Retina (tissue), 1 donor: ENCODE measurements around the gene ZAP70.

Experiments
- DNase-seq: peaks from one replicate; pipeline ENCODE4 v3.0.0-alpha.2; 2016

The ZAP70 gene

DNA sequence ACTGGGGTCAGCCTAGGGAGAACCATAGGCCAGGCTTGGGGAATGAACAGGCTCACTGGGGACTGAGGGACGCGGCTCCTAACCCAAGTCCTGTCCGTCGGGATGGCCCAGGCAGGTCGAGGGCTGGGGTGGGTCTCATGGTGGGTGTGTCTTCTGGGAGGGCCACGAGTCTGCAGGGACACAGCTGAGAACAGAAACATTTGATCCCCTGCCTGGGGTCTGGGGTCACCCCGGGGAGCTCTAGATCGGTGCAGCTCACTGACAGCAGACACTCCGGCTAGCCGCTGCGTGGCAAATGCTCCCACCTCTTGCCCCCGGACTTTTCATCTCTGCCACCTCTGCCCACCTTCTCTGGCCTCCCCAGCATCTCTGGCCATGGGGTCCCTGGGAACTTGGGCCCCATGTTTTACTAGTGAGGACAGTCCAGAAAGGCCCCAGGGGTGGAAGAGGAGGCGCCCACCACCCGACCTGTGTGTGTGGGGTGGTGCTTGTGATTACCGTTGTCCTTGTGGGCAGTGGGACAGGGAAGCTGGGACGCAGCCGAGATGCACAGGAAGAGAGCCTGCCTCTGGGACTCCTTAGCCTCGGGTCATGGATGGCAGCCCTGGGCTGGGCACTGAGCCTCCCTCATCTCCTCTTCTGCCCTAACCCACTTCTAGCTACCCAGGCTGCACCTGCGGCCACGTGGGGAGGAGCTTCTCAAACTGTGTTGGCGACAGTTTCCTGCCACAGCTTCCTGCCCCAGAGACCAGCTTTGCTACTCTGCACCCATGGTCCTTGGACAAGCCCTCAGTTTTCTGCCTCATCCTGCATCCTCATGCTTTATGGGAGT, 4.9 kb downstream of the ZAP70 start:
- no peak for DNase-seq

- DNase-seq = no peak
These were observed 5.6 kb downstream of the ZAP70 start for GRCh38 chr2:97718942-97719341.

DNA sequence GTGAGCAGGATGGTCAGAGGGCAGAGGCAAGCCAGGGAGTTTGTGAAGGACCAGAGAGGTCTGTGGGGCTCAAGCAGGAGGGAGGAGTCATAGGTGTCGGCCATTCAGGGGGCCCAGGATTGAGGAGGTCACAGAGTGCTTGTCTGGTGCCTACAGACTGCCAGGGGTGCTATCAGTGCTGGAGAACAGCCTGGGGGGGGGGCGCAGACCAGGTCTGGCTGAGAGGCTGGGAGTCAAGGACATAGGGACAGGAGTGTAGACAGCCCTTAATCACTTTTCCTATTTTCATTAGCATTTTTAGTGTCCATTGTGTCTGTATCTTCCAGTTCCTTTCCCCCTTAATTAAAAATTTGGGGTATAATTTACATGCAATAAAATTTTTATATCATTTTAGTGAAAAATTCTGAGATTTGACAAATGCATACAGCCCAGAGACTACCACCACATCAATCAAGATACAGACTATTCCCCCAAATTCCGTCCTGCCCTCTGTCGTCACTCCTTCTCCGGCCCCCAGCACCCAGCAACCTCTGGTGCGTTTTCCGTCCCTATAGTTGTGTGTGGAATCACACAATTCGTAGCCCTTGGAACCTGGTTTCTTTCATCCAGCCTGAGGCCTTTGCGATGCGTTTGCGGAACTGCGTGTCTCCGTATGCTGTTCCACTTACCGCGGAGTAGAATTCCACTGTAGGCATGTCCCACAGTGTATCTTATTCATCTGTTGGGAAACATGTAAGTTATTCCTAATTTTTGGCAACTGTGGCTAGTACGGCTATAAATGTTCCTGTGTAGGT, 6.2 kb downstream of the ZAP70 start:
- DNase-seq = no peak

GRCh38 chr2:97720746-97721145, 7.4 kb downstream of the ZAP70 start:
- DNase-seq = no peak

DNA sequence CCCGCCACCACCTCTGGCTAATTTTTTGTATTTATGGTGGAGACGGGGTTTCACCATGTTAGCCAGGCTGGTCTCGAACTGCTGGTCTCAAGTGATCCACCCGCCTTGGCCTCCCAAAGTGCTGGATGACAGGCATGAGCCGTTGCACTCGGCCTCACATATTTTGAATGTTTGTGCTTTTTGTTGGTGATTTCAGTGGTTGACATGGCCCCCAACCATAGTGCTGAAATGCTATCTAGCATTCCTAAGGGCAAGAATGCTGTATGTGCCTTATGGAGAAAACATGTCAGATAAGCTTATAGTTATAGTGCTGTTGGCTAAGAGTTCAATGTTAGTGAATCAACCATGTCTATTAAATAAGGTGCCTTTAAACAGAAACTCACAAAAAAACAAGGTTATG, 8.9 kb downstream of the ZAP70 start:
- no peak for DNase-seq

GRCh38 chr2:97723156-97724072, 10.0 kb downstream of the ZAP70 start:
- no peak for DNase-seq

DNA sequence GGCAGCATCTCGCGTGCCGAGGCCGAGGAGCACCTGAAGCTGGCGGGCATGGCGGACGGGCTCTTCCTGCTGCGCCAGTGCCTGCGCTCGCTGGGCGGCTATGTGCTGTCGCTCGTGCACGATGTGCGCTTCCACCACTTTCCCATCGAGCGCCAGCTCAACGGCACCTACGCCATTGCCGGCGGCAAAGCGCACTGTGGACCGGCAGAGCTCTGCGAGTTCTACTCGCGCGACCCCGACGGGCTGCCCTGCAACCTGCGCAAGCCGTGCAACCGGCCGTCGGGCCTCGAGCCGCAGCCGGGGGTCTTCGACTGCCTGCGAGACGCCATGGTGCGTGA, 10.7 kb downstream of the ZAP70 start:
- no peak for DNase-seq

DNA sequence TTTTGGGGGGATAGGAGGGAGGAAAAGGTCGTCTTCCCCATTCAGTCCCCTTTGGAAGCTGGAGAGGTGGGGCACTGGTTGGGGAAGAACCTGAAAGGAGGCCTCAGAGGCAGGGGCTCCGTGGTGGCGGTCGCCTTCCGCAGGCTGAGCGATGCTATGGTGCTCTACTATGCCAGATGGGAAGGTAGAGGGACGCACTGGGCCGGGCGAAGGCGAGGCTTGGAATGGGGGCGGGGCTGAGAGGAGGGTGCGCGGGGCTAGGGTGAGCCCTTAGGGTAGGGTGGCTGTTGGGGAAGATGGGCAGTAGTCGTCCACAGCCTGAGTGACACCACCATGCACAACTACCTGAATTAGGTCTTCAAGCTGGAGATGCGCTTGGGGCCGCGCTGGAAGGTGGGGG, 11.1 kb downstream of the ZAP70 start:
- DNase-seq = no peak

- no peak for DNase-seq
These were observed 11.7 kb downstream of the ZAP70 start for GRCh38 chr2:97724946-97725688.

GRCh38 chr2:97726261-97727064, 13.1 kb downstream of the ZAP70 start:
- no peak for DNase-seq

DNA sequence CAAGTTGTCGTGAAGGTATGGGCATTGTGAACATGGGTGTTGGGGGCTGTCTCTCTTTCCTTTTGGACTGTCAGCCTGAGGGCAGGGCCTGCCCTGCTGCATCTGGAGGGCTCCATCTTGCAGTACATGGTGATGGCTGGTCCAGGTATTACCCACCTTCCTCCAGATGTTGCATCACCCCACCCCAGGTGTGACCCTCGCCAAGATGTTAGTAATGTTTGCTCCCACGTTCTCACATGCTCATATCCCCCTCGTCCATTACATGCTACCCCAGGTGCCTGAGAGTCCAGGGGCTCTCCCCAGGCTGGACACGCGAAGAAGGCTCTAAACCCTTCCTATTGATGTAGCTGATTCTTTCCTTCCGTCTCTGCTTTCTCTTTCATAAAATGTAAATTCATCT, 13.9 kb downstream of the ZAP70 start:
- DNase-seq = no peak

DNA sequence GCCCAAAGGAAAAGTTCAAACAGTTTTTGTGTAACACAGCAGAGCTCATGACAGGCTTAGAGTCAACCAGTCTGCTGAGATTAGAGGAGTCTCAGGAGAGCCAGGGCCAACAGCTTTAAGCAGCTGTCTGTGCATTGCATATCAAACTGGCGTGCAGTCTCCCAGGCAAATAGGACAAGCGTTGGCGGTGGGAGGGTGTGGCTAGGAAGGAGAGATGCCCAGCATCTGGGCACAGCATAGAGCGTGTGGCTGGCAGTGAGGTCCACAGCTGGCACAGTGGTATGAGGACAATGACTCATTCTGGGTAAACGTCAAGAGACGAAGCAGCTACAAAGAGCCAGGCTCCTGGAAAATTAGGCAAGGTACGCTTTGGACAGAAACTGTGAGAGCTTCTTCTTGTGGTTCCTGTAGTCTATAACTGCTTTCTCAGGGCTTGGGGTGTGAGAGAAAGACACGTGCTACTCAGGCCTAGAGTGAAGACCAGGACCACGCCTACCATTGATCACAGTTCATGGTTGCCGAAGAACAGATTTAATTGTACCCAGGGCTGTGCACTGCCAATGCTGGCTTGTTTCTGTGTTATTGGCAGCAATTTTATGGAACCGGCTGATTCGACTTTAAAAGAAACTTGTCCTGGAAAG, 14.8 kb downstream of the ZAP70 start:
- DNase-seq = no peak

DNA sequence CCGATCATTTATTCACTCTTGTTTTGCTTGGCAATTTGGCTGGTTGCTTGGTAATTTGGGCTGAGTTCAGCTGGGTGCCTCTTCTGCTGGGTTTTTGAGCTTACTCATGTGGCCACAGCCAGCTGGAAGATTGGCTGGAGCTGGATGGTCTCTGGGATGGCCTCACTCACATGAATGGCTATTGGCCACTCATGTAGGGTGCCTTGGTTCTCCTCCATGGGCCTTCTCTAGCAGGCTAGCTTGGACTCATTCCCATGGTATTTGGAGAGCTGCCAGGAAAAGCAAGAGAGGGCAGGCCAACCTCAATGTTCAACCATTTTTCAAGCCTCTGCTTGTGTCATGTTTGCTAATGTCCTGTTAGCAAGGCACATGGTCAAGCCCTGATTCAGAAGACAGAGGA, 16.9 kb downstream of the ZAP70 start:
- no peak for DNase-seq

GRCh38 chr2:97731274-97732020, 18.1 kb downstream of the ZAP70 start:
- no peak for DNase-seq

GRCh38 chr2:97732436-97733340, 19.3 kb downstream of the ZAP70 start:
- DNase-seq = no peak

- DNase-seq = no peak
These were observed 20.1 kb downstream of the ZAP70 start for GRCh38 chr2:97733341-97734035.

DNA sequence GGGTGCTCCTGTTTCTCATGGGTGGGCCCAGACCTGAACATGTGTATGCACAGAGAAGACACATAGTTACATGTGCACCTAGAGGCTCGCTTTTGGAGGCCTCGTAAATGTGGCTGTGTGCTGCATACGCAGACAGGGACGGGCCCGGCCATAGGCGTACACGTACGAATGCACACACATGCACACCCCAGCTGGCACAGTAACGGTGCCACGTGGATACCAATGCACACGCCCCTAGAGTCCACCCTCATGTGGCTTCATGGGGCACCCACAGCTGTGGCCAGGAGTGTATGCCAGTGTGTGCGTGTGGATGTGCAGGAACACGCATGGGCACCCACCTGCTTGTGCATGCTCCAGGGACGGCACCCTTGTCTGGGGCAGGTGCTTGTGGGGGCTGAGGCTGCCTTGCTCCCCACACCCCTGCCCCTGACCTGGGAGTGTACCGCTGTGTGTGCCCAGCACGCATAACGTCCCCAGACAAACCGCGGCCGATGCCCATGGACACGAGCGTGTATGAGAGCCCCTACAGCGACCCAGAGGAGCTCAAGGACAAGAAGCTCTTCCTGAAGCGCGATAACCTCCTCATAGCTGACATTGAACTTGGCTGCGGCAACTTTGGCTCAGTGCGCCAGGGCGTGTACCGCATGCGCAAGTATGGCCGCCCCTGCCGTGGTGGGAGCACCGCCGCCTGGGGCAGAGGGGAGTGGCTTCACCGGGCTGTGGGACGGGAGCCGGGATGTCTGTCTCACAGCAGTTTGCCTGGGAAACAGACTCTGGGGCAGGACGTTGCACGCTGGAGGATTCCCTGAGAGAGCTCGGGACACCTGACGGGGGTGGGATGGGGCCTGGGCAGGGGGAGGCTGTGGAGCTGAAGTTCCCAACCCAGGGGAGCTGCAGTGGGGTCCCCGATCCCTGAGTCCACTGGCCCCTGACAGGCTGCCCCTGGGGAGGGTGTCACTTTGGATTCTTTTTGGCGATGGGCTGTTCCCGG, 21.0 kb downstream of the ZAP70 start:
- no peak for DNase-seq
